Measurements from ENCODE around the gene PLB1. TPM values are rescaled to one million over a fixed set of nuclear protein-coding genes. Genes with fewer than 3 reads are reported as not detected.

The PLB1 gene
- total and polyA plus RNA-seq, 9 of the 15 experiments (the other 6 are each of a cell fraction or from before 2014, with no cell fraction given): 0.01 to 0.09 (median 0.07) TPM; not detected in 2

DNA sequence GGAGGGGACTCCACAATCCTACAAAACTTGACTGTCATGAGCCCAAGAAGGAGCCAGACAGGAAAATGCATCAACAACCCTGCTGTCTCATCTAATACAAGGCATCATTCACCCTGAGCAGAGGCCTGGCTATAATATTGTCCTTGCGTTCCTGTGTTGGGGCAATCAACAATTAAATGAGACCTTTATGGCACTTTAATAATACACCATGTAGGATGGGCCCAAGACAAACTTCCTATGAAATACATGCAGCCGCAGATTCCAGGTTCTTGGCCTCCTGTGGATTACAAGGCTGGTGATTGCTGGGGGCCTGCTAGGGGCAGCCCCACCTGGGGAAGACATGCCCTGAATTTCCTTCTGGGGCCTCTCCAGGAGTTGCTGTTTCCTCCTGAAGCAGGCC lies 173.0 kb downstream of the PLB1 start:
- ATAC-seq (no peak), DNase-seq (ENCODE audit: extremely low read depth in 1 of 4, low spot score in 3 of 4) (no peak), FAIRE-seq (no peak)
- H3K9ac ChIP-seq (ENCODE audit: insufficient read depth in 1 of 2, low read depth in 2 of 2, low read length in 2 of 2): no peak overlapping the region
- peaks cover 8 to 35% of the 10 kb centered on the region in 2 experiments; a peak in 4 of 5 replicates for H3K27me3 ChIP-seq (ENCODE audit: control insufficient read depth in 2 of 2, insufficient read depth in 2 of 2, low read length in 2 of 2)
- POLR2A ChIA-PET: no interaction called here
- H3K4me2 ChIP-seq (ENCODE audit: insufficient read depth, low read length): no peak overlapping the region
- H3K9me3 ChIP-seq (replicated peaks; ENCODE audit: control insufficient read depth, insufficient read depth, low read depth, low read length): 0 out of 2 replicates have a peak, but pooled peaks cover 2% of the 10 kb centered on the region
- no peaks in the 10 kb centered on the region for H3K79me2 ChIP-seq (ENCODE audit: control insufficient read depth, insufficient read depth, low read length)
- H3K36me3 ChIP-seq (ENCODE audit: control insufficient read depth, insufficient read depth, low read length): no peaks in the 10 kb centered on the region
- 0 out of 2 replicates have a peak, but pooled peaks cover 3% of the 10 kb centered on the region for H4K20me1 ChIP-seq (replicated peaks; ENCODE audit: control insufficient read depth, insufficient read depth, low read length)
- H3K4me3 ChIP-seq: no peak overlapping the region
- TF ChIP-seq, protein P1, sequence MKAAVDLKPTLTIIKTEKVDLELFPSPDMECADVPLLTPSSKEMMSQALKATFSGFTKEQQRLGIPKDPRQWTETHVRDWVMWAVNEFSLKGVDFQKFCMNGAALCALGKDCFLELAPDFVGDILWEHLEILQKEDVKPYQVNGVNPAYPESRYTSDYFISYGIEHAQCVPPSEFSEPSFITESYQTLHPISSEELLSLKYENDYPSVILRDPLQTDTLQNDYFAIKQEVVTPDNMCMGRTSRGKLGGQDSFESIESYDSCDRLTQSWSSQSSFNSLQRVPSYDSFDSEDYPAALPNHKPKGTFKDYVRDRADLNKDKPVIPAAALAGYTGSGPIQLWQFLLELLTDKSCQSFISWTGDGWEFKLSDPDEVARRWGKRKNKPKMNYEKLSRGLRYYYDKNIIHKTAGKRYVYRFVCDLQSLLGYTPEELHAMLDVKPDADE (conservative IDR thresholded peaks at IDR 0.05; ENCODE audit: control insufficient read depth, low read depth, low read length): no peak
- TF ChIP-seq ATF2 (CRISPR knock-in tag; IDR thresholded peaks at IDR 0.05) (no peak), PHTF2 (CRISPR knock-in tag; IDR thresholded peaks at IDR 0.05) (no peak), ZBTB7A (IDR thresholded peaks at IDR 0.05; ENCODE audit: borderline replicate concordance, control insufficient read depth, low read depth, low read length) (no peak), FOXP1 (CRISPR knock-in tag; IDR thresholded peaks at IDR 0.05) (no peak), HNRNPH1 (optimal IDR thresholded peaks at IDR 0.05; ENCODE audit: low read depth, low read length) (no peak), CBX3 (IDR thresholded peaks at IDR 0.05; ENCODE audit: borderline replicate concordance in 1 of 2, low read length in 2 of 2) (no peak), CBFA2T2 (conservative IDR thresholded peaks at IDR 0.05) (no peak), JUND (IDR thresholded peaks at IDR 0.05; ENCODE audit: borderline replicate concordance, low read depth, low read length) (no peak), JUND (tag; IDR thresholded peaks at IDR 0.05; ENCODE audit: borderline replicate concordance, low read depth, low read length) (no peak), ZNF668 (CRISPR knock-in tag; IDR thresholded peaks at IDR 0.05) (no peak)
- TF ChIP-seq, protein P2, sequence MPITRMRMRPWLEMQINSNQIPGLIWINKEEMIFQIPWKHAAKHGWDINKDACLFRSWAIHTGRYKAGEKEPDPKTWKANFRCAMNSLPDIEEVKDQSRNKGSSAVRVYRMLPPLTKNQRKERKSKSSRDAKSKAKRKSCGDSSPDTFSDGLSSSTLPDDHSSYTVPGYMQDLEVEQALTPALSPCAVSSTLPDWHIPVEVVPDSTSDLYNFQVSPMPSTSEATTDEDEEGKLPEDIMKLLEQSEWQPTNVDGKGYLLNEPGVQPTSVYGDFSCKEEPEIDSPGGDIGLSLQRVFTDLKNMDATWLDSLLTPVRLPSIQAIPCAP (CRISPR knock-in tag; IDR thresholded peaks at IDR 0.05; ENCODE audit: borderline replicate concordance): no peak
- 21% methylated on average over 2 of the region's 2 CpGs for WGBS (ENCODE audit: insufficient coverage, low coverage, missing lambda C conversion rate)
- CTCF ChIA-PET (ENCODE audit: low intra/inter-chr PET ratio): interaction anchor here (0.7 kb wide), 1 partner anchor 152 kb away, joined by 3 read pairs; no protein-coding TSS in a partner anchor
- H2AFZ ChIP-seq (ENCODE audit: low read depth, low read length): no peak overlapping the region
- no peak overlapping the region for H3K27ac ChIP-seq (ENCODE audit: extremely low read depth, low read depth, low read length)
- intact Hi-C loops (cut with micrococcal nuclease) (no loop called here), in situ Hi-C loops (cut with MboI) (no loop called here)
- BruUV-seq (replicated peaks): no TSS peak
- H3K4me1 ChIP-seq (replicated peaks in 1 of 2; ENCODE audit: control insufficient read depth in 2 of 2, insufficient read depth in 2 of 2, low read length in 2 of 2): peaks cover 5 to 8% of the 10 kb centered on the region in 2 experiments; a peak in 4 of 5 replicates
- H3K9me1 ChIP-seq (ENCODE audit: control insufficient read depth, insufficient read depth, low read length): no peaks in the 10 kb centered on the region

All from K562 (cell line).